ENCODE results near the gene KCNIP3. TPM values are rescaled to one million over a fixed set of nuclear protein-coding genes. Genes with fewer than 3 reads are reported as not detected.

The KCNIP3 gene
- polyA plus RNA-seq, 1 of the 3 experiments (the other 2 are of a cell fraction) = 0.97 TPM

GRCh38 chr2:95353613-95354468 lies 56.7 kb downstream of the KCNIP3 start:
- no peaks in the 10 kb centered on the region for H3K36me3 ChIP-seq (replicated peaks in 1 of 2; ENCODE audit: control insufficient read depth in 1 of 2, insufficient read depth in 2 of 2, low read length in 1 of 2)
- TF ChIP-seq MXI1 (IDR thresholded peaks at IDR 0.05; ENCODE audit: low read depth, low read length) = no peak
- no peak for TF ChIP-seq YY1 (IDR thresholded peaks at IDR 0.05; ENCODE audit: low read depth)
- no peak for TF ChIP-seq POLR2AphosphoS5 (IDR thresholded peaks at IDR 0.05; ENCODE audit: low read depth, low read length)
- TF ChIP-seq EZH2phosphoT487 (IDR thresholded peaks at IDR 0.05; ENCODE audit: borderline replicate concordance, low read depth) = no peak
- TF ChIP-seq NRF1 (IDR thresholded peaks at IDR 0.05; ENCODE audit: low read depth, low read length) = no peak
- TF ChIP-seq ELF1 (IDR thresholded peaks at IDR 0.05) = no peak
- no peak for TF ChIP-seq TCF12 (IDR thresholded peaks at IDR 0.05)
- TF ChIP-seq, protein P1, sequence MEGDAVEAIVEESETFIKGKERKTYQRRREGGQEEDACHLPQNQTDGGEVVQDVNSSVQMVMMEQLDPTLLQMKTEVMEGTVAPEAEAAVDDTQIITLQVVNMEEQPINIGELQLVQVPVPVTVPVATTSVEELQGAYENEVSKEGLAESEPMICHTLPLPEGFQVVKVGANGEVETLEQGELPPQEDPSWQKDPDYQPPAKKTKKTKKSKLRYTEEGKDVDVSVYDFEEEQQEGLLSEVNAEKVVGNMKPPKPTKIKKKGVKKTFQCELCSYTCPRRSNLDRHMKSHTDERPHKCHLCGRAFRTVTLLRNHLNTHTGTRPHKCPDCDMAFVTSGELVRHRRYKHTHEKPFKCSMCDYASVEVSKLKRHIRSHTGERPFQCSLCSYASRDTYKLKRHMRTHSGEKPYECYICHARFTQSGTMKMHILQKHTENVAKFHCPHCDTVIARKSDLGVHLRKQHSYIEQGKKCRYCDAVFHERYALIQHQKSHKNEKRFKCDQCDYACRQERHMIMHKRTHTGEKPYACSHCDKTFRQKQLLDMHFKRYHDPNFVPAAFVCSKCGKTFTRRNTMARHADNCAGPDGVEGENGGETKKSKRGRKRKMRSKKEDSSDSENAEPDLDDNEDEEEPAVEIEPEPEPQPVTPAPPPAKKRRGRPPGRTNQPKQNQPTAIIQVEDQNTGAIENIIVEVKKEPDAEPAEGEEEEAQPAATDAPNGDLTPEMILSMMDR (IDR thresholded peaks at IDR 0.05) = no peak
- TF ChIP-seq TAF1 (IDR thresholded peaks at IDR 0.05; ENCODE audit: borderline replicate concordance, low read depth, low read length) = no peak
- no peak for TF ChIP-seq IRF3 (IDR thresholded peaks at IDR 0.05; ENCODE audit: low read depth, low read length)
- TF ChIP-seq SMC3 (IDR thresholded peaks at IDR 0.05; ENCODE audit: low read depth, low read length) = no peak
- no peak for TF ChIP-seq USF1 (IDR thresholded peaks at IDR 0.05; ENCODE audit: borderline replicate concordance, low read depth)
- TF ChIP-seq USF2 (IDR thresholded peaks at IDR 0.05; ENCODE audit: borderline replicate concordance, low read depth, low read length) = no peak
- TF ChIP-seq RCOR1 (IDR thresholded peaks at IDR 0.05; ENCODE audit: low read length) = no peak
- ChIA-PET CTCF (interaction anchor here (0.6 to 3.6 kb wide), 2 partner anchors 9 to 335 kb away, joined by 3 to 26 read pairs; no protein-coding TSS in a partner anchor), POLR2A (no interaction called here)
- DNase-seq = no peak
- no peak overlapping the region for H2AFZ ChIP-seq (ENCODE audit: low read depth)
- no peak overlapping the region for H3K9ac ChIP-seq
- 29% methylated on average over 17 of the region's 22 CpGs for WGBS (ENCODE audit: low lambda C conversion rate)
- no peaks in the 10 kb centered on the region for H3K9me3 ChIP-seq
- H3K9me2 ChIP-seq = no peaks in the 10 kb centered on the region
- no peaks in the 10 kb centered on the region for H3F3A ChIP-seq (replicated peaks; ENCODE audit: insufficient read depth)
- H3K27me3 ChIP-seq (ENCODE audit: insufficient read depth) = peaks cover 10% of the 10 kb centered on the region; the same call in 1 of the 2 replicates
- H3K4me3 ChIP-seq (ENCODE audit: low read depth in 2 of 2, low read length in 1 of 2) = no peak overlapping the region
- no peak overlapping the region for H3K4me2 ChIP-seq
- no peaks in the 10 kb centered on the region for H4K20me1 ChIP-seq (ENCODE audit: insufficient read depth)
- no peak overlapping the region for H3K27ac ChIP-seq (ENCODE audit: low read depth in 2 of 2, low read length in 1 of 2)
- no peaks in the 10 kb centered on the region for H3K79me2 ChIP-seq (ENCODE audit: insufficient read depth)
- no peaks in the 10 kb centered on the region for H3K4me1 ChIP-seq (ENCODE audit: control insufficient read depth in 1 of 2, insufficient read depth in 2 of 2, low read depth in 1 of 2, low read length in 1 of 2)
